Breast epithelium (tissue), 4 donors: ENCODE measurements around the gene DYNC1I1. TPM values are rescaled to one million over a fixed set of nuclear protein-coding genes. Genes with fewer than 3 reads are reported as not detected.

Source experiments
- DNase-seq, 2 donors: peaks; one replicate each; pipeline ENCODE4 v3.0.0-alpha.2; 2019; ENCODE audit warnings: low spot score in 2 of 2
- H3K27ac ChIP-seq, 2 donors: fragments of 200-600 bp; sonication (generic) in 1 of 2; one replicate each; pipeline ENCODE4 v1.5.1; 2016 to 2019; ENCODE audit warnings: mild to moderate bottlenecking in 1 of 2
- H3K27me3 ChIP-seq, 2 donors: fragments of 200-600 bp; sonication (generic) in 1 of 2; one replicate each; pipeline versions ENCODE4 v1.5.1 to v1.6.0; 2017 to 2019; ENCODE audit warnings: control low read depth in 1 of 2, mild to moderate bottlenecking in 1 of 2
- H3K36me3 ChIP-seq: fragments of 200-600 bp; one replicate; pipeline ENCODE4 v1.5.1; 2019
- H3K4me1 ChIP-seq, 2 donors: fragments of 200-600 bp; sonication (generic); one replicate each; pipeline ENCODE4 v1.5.1; 2016 to 2019; ENCODE audit warnings: control low read depth in 1 of 2
- H3K4me3 ChIP-seq, 3 donors: fragments of 200-600 bp; sonication (generic); 1 replicate in 2 of 3; 2 replicates in 1 of 3; pipeline ENCODE4 v1.5.1; 2016 to 2019; ENCODE audit warnings: mild to moderate bottlenecking in 3 of 3, moderate library complexity in 2 of 3
- H3K9me3 ChIP-seq, 2 donors: fragments of 200-600 bp; sonication (generic) in 1 of 2; one replicate each; pipeline ENCODE4 v1.5.1; 2016 to 2019; ENCODE audit warnings: control low read depth in 1 of 2
- CTCF ChIP-seq, 3 donors: fragments of 450-650 bp; IDR thresholded peaks; one replicate each; pipeline ENCODE4 v1.5.1; 2016 to 2017; ENCODE audit warnings: antibody characterized with exemption in 3 of 3, mild to moderate bottlenecking in 3 of 3, moderate library complexity in 3 of 3
- POLR2A ChIP-seq: fragments of 450-650 bp; IDR thresholded peaks from one replicate; pipeline ENCODE4 v1.6.1; 2016; ENCODE audit warnings: antibody characterized with exemption, mild to moderate bottlenecking, moderate library complexity
- POLR2AphosphoS5 ChIP-seq, 3 donors: sonication (generic); formaldehyde crosslinking; IDR thresholded peaks; one replicate each; pipeline ENCODE4 v1.6.1; 2017; ENCODE audit warnings: antibody characterized with exemption in 3 of 3
- intact Hi-C: fragments of 100-400 bp; cut with DNase I; formaldehyde crosslinking; loops from one replicate; pipeline ENCODE4 v1.15.1; 2023; ENCODE audit warnings: low total_unique reads
- total RNA-seq, 3 donors: library from RNA; depleted of rRNA; stranded (reverse); fragments of >200 nt; gene quantifications; one replicate each; pipeline ENCODE4 v1.1.0, GENCODE V29; 2016

Gene DYNC1I1
- total RNA-seq, 3 donors from 2014 or later, result 5.7 to 7.7 (median 6.6) TPM

DNA sequence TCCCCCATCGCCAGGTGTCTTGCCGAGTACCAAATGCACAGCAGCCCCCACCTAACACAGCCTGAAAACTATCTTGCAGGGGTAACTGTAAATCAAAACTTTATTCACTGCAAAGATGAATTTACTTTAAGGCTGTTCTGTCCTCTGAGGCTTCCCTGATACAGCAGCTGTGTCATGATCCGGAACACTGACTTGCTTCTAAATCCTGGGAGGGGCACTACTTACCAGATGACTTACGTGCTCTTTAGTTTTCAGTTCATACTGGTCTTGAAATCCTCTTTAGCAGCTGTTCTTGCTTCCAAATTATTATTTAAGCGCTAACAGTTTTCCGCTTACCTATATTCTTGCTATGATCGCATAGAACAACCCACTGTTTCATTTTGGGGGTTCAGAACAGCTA is 4.9 kb downstream of the DYNC1I1 start:
- peaks cover 0 to 6% of the 10 kb centered on the region in 2 donors for H3K9me3 ChIP-seq
- no peak for TF ChIP-seq POLR2A
- no peak for TF ChIP-seq CTCF (IDR thresholded peaks at IDR 0.05)
- TF ChIP-seq POLR2AphosphoS5 (IDR thresholded peaks at IDR 0.05), result no peak
- intact Hi-C loops, result no loop called here
- H3K4me3 ChIP-seq, result no peak overlapping the region
- H3K36me3 ChIP-seq, result no peaks in the 10 kb centered on the region
- no peaks in the 10 kb centered on the region for H3K27me3 ChIP-seq
- DNase-seq, result no peak
- H3K4me1 ChIP-seq, result no peaks in the 10 kb centered on the region
- H3K27ac ChIP-seq, result no peak overlapping the region

- DNase-seq, result no peak
- no peaks in the 10 kb centered on the region for H3K27me3 ChIP-seq
- no peaks in the 10 kb centered on the region for H3K36me3 ChIP-seq
- H3K4me3 ChIP-seq, result no peak overlapping the region
- H3K9me3 ChIP-seq, result peaks cover 4 to 14% of the 10 kb centered on the region in 2 donors
- no peak overlapping the region for H3K27ac ChIP-seq
- no peaks in the 10 kb centered on the region for H3K4me1 ChIP-seq
- intact Hi-C loops, result no loop called here
- TF ChIP-seq POLR2AphosphoS5 (IDR thresholded peaks at IDR 0.05) (no peak), CTCF (IDR thresholded peaks at IDR 0.05) (no peak), POLR2A (no peak)
Measured at GRCh38 chr7:95780665-95781064, 8.3 kb downstream of the DYNC1I1 start.

- H3K27me3 ChIP-seq, result no peaks in the 10 kb centered on the region
- intact Hi-C loops, result no loop called here
Measured at GRCh38 chr7:95781961-95782586, 9.7 kb downstream of the DYNC1I1 start.

DNA sequence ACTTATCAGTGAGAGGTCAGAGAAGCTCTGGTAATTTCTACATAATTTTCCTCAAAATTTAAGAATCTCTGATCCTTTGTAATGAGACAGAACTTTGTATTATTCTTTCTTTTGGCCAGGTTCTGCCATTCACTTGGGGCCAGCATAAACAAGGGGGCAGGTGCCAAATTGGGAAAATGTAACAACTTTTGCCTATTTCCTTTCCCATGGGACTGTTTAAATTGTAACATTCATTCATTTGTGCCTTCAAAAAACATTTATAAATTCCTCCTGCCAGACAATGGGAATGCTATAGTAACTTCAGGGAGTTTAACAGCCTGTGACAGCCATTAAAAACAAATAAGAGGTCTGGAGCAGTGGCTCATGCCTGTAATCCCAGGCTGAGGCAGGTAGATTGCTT is 12.4 kb downstream of the DYNC1I1 start:
- no peak for DNase-seq
- no peak overlapping the region for H3K4me3 ChIP-seq
- H3K27me3 ChIP-seq, result no peaks in the 10 kb centered on the region
- no peaks in the 10 kb centered on the region for H3K36me3 ChIP-seq
- intact Hi-C loops, result no loop called here
- TF ChIP-seq CTCF (IDR thresholded peaks at IDR 0.05) (no peak), POLR2A (no peak), POLR2AphosphoS5 (IDR thresholded peaks at IDR 0.05) (no peak)
- H3K27ac ChIP-seq, result no peak overlapping the region
- H3K4me1 ChIP-seq, result no peaks in the 10 kb centered on the region
- peaks cover 4 to 14% of the 10 kb centered on the region in 2 donors for H3K9me3 ChIP-seq

More at GRCh38 chr7:95781961-95782586, 9.7 kb downstream of the DYNC1I1 start:
- no peak overlapping the region for H3K27ac ChIP-seq
- no peak overlapping the region for H3K4me3 ChIP-seq
- no peak for DNase-seq
- H3K9me3 ChIP-seq, result peaks cover 4 to 14% of the 10 kb centered on the region in 2 donors
- no peaks in the 10 kb centered on the region for H3K4me1 ChIP-seq
- H3K36me3 ChIP-seq, result no peaks in the 10 kb centered on the region
- TF ChIP-seq CTCF (IDR thresholded peaks at IDR 0.05), result no peak
- TF ChIP-seq POLR2AphosphoS5 (IDR thresholded peaks at IDR 0.05), result no peak
- no peak for TF ChIP-seq POLR2A

GRCh38 chr7:95788258-95788657 is 15.9 kb downstream of the DYNC1I1 start:
- H3K36me3 ChIP-seq, result no peaks in the 10 kb centered on the region
- H3K9me3 ChIP-seq, result no peaks in the 10 kb centered on the region
- intact Hi-C loops, result no loop called here
- H3K4me1 ChIP-seq, result no peaks in the 10 kb centered on the region
- no peak overlapping the region for H3K27ac ChIP-seq
- no peaks in the 10 kb centered on the region for H3K27me3 ChIP-seq
- TF ChIP-seq POLR2A (no peak), CTCF (IDR thresholded peaks at IDR 0.05) (no peak), POLR2AphosphoS5 (IDR thresholded peaks at IDR 0.05) (no peak)
- DNase-seq, result no peak
- H3K4me3 ChIP-seq, result no peak overlapping the region
